ENCODE data around the gene SLC52A3.

SLC52A3 gene

GRCh38 chr20:741620-742019, 26.7 kb downstream of the SLC52A3 start:
- H2BK12ac ChIP-seq (ENCODE audit: low read length in 2 of 2) = no peak overlapping the region

GRCh38 chr20:740162-740561, 28.1 kb downstream of the SLC52A3 start:
- Histone ChIP-seq H3K36me3 (ENCODE audit: control insufficient read depth in 1 of 2, insufficient read depth in 2 of 2, low read depth in 1 of 2, low read length in 2 of 2) (no peaks in the 10 kb centered on the region), H3K4me3 (ENCODE audit: insufficient read depth in 1 of 2, low read depth in 1 of 2, low read length in 2 of 2) (no peak overlapping the region), H3K9me3 (ENCODE audit: control insufficient read depth, low read length) (peaks cover 20% of the 10 kb centered on the region), H2BK120ac (ENCODE audit: low read depth, low read length) (no peak overlapping the region), H2BK5ac (ENCODE audit: low read depth, low read length, poor library complexity, severe bottlenecking) (no peak overlapping the region), H3K4me1 (ENCODE audit: control insufficient read depth, insufficient read depth, low read depth, low read length) (no peaks in the 10 kb centered on the region), H2BK15ac (ENCODE audit: low read depth, poor library complexity, severe bottlenecking) (no peak overlapping the region), H4K91ac (ENCODE audit: low read length) (no peak overlapping the region), H3K23ac (ENCODE audit: low read length in 2 of 2) (no peak overlapping the region), H3K14ac (ENCODE audit: low read length in 2 of 2) (no peak overlapping the region), H3K4me2 (ENCODE audit: low read length, poor library complexity, severe bottlenecking) (no peak overlapping the region), H2BK12ac (ENCODE audit: low read length in 2 of 2) (no peak overlapping the region), H3K4ac (ENCODE audit: low read depth in 1 of 2, low read length in 2 of 2) (no peak overlapping the region), H3K79me1 (replicated peaks; ENCODE audit: low read length, poor library complexity, severe bottlenecking) (no peaks in the 10 kb centered on the region), H3K27ac (ENCODE audit: low read length, poor library complexity, severe bottlenecking) (no peak overlapping the region), H4K8ac (ENCODE audit: low read length) (no peak overlapping the region), H2AK5ac (ENCODE audit: low read length, severe bottlenecking) (no peak overlapping the region), H3K9ac (ENCODE audit: low read length) (no peak overlapping the region), H3K27me3 (ENCODE audit: control insufficient read depth in 1 of 2, insufficient read depth in 1 of 2, low read length in 2 of 2) (peaks cover 6 to 38% of the 10 kb centered on the region in 2 experiments), H2AFZ (ENCODE audit: low read depth, low read length) (no peak overlapping the region), H3K18ac (ENCODE audit: low read depth in 1 of 2, low read length in 2 of 2) (no peak overlapping the region)
- WGBS = 79% methylated on average over 7 of the region's 7 CpGs
- no peak for DNase-seq

More at GRCh38 chr20:741620-742019, 26.7 kb downstream of the SLC52A3 start:
- WGBS = 77% methylated on average over 6 of the region's 6 CpGs
- Histone ChIP-seq H3K14ac (ENCODE audit: low read length in 2 of 2) (no peak overlapping the region), H4K8ac (ENCODE audit: low read length) (no peak overlapping the region), H3K9me3 (ENCODE audit: control insufficient read depth, low read length) (peaks cover 34% of the 10 kb centered on the region), H3K9ac (ENCODE audit: low read length) (no peak overlapping the region), H3K4me2 (ENCODE audit: low read length, poor library complexity, severe bottlenecking) (no peak overlapping the region), H2AK5ac (ENCODE audit: low read length, severe bottlenecking) (no peak overlapping the region), H2AFZ (ENCODE audit: low read depth, low read length) (no peak overlapping the region), H3K27ac (ENCODE audit: low read length, poor library complexity, severe bottlenecking) (no peak overlapping the region), H2BK15ac (ENCODE audit: low read depth, poor library complexity, severe bottlenecking) (no peak overlapping the region), H3K4me1 (ENCODE audit: control insufficient read depth, insufficient read depth, low read depth, low read length) (no peaks in the 10 kb centered on the region), H3K36me3 (ENCODE audit: control insufficient read depth in 1 of 2, insufficient read depth in 2 of 2, low read depth in 1 of 2, low read length in 2 of 2) (no peaks in the 10 kb centered on the region), H3K27me3 (ENCODE audit: control insufficient read depth in 1 of 2, insufficient read depth in 1 of 2, low read length in 2 of 2) (peaks cover 6 to 32% of the 10 kb centered on the region in 2 experiments), H3K18ac (ENCODE audit: low read depth in 1 of 2, low read length in 2 of 2) (no peak overlapping the region), H2BK5ac (ENCODE audit: low read depth, low read length, poor library complexity, severe bottlenecking) (no peak overlapping the region), H4K91ac (ENCODE audit: low read length) (no peak overlapping the region), H2BK120ac (ENCODE audit: low read depth, low read length) (no peak overlapping the region), H3K4me3 (ENCODE audit: insufficient read depth in 1 of 2, low read depth in 1 of 2, low read length in 2 of 2) (no peak overlapping the region), H3K79me1 (replicated peaks; ENCODE audit: low read length, poor library complexity, severe bottlenecking) (no peaks in the 10 kb centered on the region), H3K4ac (ENCODE audit: low read depth in 1 of 2, low read length in 2 of 2) (no peak overlapping the region), H3K23ac (ENCODE audit: low read length in 2 of 2) (no peak overlapping the region)
- no peak for DNase-seq

GRCh38 chr20:739736-740135, 28.6 kb downstream of the SLC52A3 start:
- Histone ChIP-seq H3K4me3 (ENCODE audit: insufficient read depth in 1 of 2, low read depth in 1 of 2, low read length in 2 of 2) (no peak overlapping the region), H3K14ac (ENCODE audit: low read length in 2 of 2) (no peak overlapping the region), H2BK120ac (ENCODE audit: low read depth, low read length) (no peak overlapping the region), H3K36me3 (ENCODE audit: control insufficient read depth in 1 of 2, insufficient read depth in 2 of 2, low read depth in 1 of 2, low read length in 2 of 2) (no peaks in the 10 kb centered on the region), H3K18ac (ENCODE audit: low read depth in 1 of 2, low read length in 2 of 2) (no peak overlapping the region), H4K8ac (ENCODE audit: low read length) (no peak overlapping the region), H2AK5ac (ENCODE audit: low read length, severe bottlenecking) (no peak overlapping the region), H4K91ac (ENCODE audit: low read length) (no peak overlapping the region), H2AFZ (ENCODE audit: low read depth, low read length) (no peak overlapping the region), H3K23ac (ENCODE audit: low read length in 2 of 2) (no peak overlapping the region), H3K4me2 (ENCODE audit: low read length, poor library complexity, severe bottlenecking) (no peak overlapping the region), H3K79me1 (replicated peaks; ENCODE audit: low read length, poor library complexity, severe bottlenecking) (no peaks in the 10 kb centered on the region), H3K27me3 (ENCODE audit: control insufficient read depth in 1 of 2, insufficient read depth in 1 of 2, low read length in 2 of 2) (peaks cover 6 to 38% of the 10 kb centered on the region in 2 experiments), H3K9ac (ENCODE audit: low read length) (no peak overlapping the region), H2BK15ac (ENCODE audit: low read depth, poor library complexity, severe bottlenecking) (no peak overlapping the region), H3K4ac (ENCODE audit: low read depth in 1 of 2, low read length in 2 of 2) (no peak overlapping the region), H3K4me1 (ENCODE audit: control insufficient read depth, insufficient read depth, low read depth, low read length) (no peaks in the 10 kb centered on the region), H2BK12ac (ENCODE audit: low read length in 2 of 2) (no peak overlapping the region), H3K9me3 (ENCODE audit: control insufficient read depth, low read length) (peaks cover 18% of the 10 kb centered on the region), H2BK5ac (ENCODE audit: low read depth, low read length, poor library complexity, severe bottlenecking) (no peak overlapping the region), H3K27ac (ENCODE audit: low read length, poor library complexity, severe bottlenecking) (no peak overlapping the region)
- DNase-seq = no peak
- 83% methylated on average over 5 of the region's 8 CpGs for WGBS

- H2BK120ac ChIP-seq (ENCODE audit: low read depth, low read length) = no peak overlapping the region
- 65% methylated on average over 7 of the region's 7 CpGs for WGBS
- H3K4me1 ChIP-seq (ENCODE audit: control insufficient read depth, insufficient read depth, low read depth, low read length) = no peaks in the 10 kb centered on the region
- H3K9ac ChIP-seq (ENCODE audit: low read length) = no peak overlapping the region
- no peak overlapping the region for H3K27ac ChIP-seq (ENCODE audit: low read length, poor library complexity, severe bottlenecking)
- H2BK15ac ChIP-seq (ENCODE audit: low read depth, poor library complexity, severe bottlenecking) = no peak overlapping the region
- H4K91ac ChIP-seq (ENCODE audit: low read length) = no peak overlapping the region
- no peak overlapping the region for H3K4me3 ChIP-seq (ENCODE audit: insufficient read depth in 1 of 2, low read depth in 1 of 2, low read length in 2 of 2)
- no peak overlapping the region for H2BK5ac ChIP-seq (ENCODE audit: low read depth, low read length, poor library complexity, severe bottlenecking)
- no peak overlapping the region for H3K4me2 ChIP-seq (ENCODE audit: low read length, poor library complexity, severe bottlenecking)
- H4K8ac ChIP-seq (ENCODE audit: low read length) = no peak overlapping the region
- H3K18ac ChIP-seq (ENCODE audit: low read depth in 1 of 2, low read length in 2 of 2) = no peak overlapping the region
- peaks cover 3% of the 10 kb centered on the region for H3K9me3 ChIP-seq (ENCODE audit: control insufficient read depth, low read length)
- DNase-seq = no peak
- no peak overlapping the region for H2AK5ac ChIP-seq (ENCODE audit: low read length, severe bottlenecking)
- no peak overlapping the region for H2AFZ ChIP-seq (ENCODE audit: low read depth, low read length)
- no peak overlapping the region for H2BK12ac ChIP-seq (ENCODE audit: low read length in 2 of 2)
- no peak overlapping the region for H3K4ac ChIP-seq (ENCODE audit: low read depth in 1 of 2, low read length in 2 of 2)
- H3K14ac ChIP-seq (ENCODE audit: low read length in 2 of 2) = no peak overlapping the region
- peaks cover 23 to 51% of the 10 kb centered on the region in 2 experiments for H3K27me3 ChIP-seq (ENCODE audit: control insufficient read depth in 1 of 2, insufficient read depth in 1 of 2, low read length in 2 of 2)
- no peak overlapping the region for H3K23ac ChIP-seq (ENCODE audit: low read length in 2 of 2)
- no peaks in the 10 kb centered on the region for H3K79me1 ChIP-seq (replicated peaks; ENCODE audit: low read length, poor library complexity, severe bottlenecking)
- no peaks in the 10 kb centered on the region for H3K36me3 ChIP-seq (ENCODE audit: control insufficient read depth in 1 of 2, insufficient read depth in 2 of 2, low read depth in 1 of 2, low read length in 2 of 2)
Measured at GRCh38 chr20:733861-734260, 34.4 kb downstream of the SLC52A3 start.

Measured in mesenchymal stem cell (in vitro differentiated cells and primary cell).